Ectodermal cell (in vitro differentiated cells): ENCODE measurements around the gene FRMD5.

Experiments used
- H3K27ac ChIP-seq: 2 replicates; pipeline ENCODE4 v1.7.0; 2013; ENCODE audit warnings: mild to moderate bottlenecking, low read depth, low read length; ENCODE audit not compliant: insufficient read depth, poor library complexity, severe bottlenecking
- H3K27me3 ChIP-seq: 2 replicates; pipeline ENCODE4 v1.7.0; 2013; ENCODE audit warnings: mild to moderate bottlenecking, low read length; ENCODE audit not compliant: insufficient read depth, control insufficient read depth, poor library complexity, severe bottlenecking
- H3K36me3 ChIP-seq: one replicate; pipeline ENCODE4 v1.7.0; 2013; ENCODE audit warnings: low read length; ENCODE audit not compliant: control insufficient read depth, insufficient read depth
- H3K4me1 ChIP-seq: one replicate; pipeline ENCODE4 v1.7.0; 2013; ENCODE audit warnings: low read length; ENCODE audit not compliant: control insufficient read depth, insufficient read depth
- H3K4me3 ChIP-seq: 2 replicates; pipeline ENCODE4 v1.7.0; 2013; ENCODE audit warnings: low read depth, low read length, control low read depth; ENCODE audit not compliant: insufficient read depth
- H3K9me3 ChIP-seq: 2 replicates; pipeline ENCODE4 v1.7.0; 2013; ENCODE audit warnings: mild to moderate bottlenecking, low read length, moderate library complexity; ENCODE audit not compliant: control insufficient read depth
- WGBS, 2 experiments: methylation state at CpG; one replicate each; pipeline ENCODE4 v1.1.7; 2013; ENCODE audit warnings: missing lambda C conversion rate in 2 of 2; 5-methylcytosine and 5-hydroxymethylcytosine counted together

The FRMD5 gene

DNA sequence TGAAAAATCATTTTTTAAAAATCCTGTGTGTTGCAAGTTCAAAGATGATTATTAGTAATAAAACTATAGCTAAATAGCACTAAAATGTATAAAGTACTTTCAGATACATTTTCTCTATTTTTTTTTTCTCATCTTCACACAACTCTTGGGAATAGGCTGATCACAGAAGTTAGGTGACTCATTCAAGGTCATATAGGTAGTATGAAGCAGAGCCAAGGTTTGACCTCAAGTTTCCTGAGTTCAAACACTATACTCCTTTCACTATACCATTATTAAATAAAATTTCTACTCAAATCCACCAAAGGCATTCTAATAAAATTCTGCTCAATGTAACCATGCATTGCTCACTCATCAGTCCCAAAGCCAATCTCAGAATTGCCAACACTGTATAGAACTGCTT, 21.3 kb downstream of the FRMD5 start:
- H3K27me3 ChIP-seq: no peaks in the 10 kb centered on the region
- no peak overlapping the region for H3K4me3 ChIP-seq
- H3K36me3 ChIP-seq: no peaks in the 10 kb centered on the region
- no peaks in the 10 kb centered on the region for H3K9me3 ChIP-seq
- H3K27ac ChIP-seq: no peak overlapping the region
- H3K4me1 ChIP-seq: no peaks in the 10 kb centered on the region

DNA sequence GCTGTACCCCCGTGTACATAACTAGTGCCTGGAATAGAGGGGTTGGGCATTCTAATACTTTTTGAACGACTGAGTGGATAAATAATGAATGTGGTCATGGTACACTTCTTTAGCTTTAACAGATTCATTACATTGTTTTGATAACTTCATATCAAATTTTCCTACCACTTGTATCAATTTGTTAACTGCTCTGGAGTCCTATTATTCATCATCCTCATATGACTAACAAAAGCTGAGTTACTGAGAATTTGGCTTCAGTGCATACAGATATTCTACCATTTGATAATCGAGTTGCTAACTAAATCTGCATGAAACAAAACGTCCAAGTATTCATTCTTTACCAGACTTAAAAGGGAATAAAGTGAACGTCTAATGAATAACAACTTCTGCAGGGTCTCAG, 31.7 kb downstream of the FRMD5 start:
- Histone ChIP-seq H3K4me1 (no peaks in the 10 kb centered on the region), H3K36me3 (no peaks in the 10 kb centered on the region), H3K9me3 (no peaks in the 10 kb centered on the region), H3K27me3 (no peaks in the 10 kb centered on the region), H3K4me3 (no peak overlapping the region), H3K27ac (no peak overlapping the region)
- WGBS, 2 experiments: 84 to 90% methylated on average over 4 to 5 of the region's 5 CpGs

DNA sequence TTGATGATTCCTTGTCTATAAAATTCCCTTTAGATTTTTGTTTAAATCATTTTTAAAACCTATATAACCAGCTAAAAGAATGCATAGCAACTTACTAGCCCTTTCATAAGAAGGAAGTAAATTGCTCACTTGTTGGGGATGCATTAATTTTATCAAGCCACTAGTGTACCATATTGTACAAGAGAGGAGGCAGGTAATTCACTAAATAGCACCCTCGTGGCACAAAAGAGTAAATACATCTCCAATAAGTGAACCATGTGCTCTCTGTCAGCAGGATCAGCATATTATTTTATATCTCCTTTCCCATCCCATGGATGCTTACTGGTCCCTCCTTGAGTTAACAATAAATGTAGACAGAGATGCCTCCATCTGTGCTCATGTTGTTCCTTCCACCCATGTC, 34.3 kb downstream of the FRMD5 start:
- H3K4me3 ChIP-seq: no peak overlapping the region
- no peaks in the 10 kb centered on the region for H3K27me3 ChIP-seq
- no peaks in the 10 kb centered on the region for H3K4me1 ChIP-seq
- WGBS, 2 experiments: 87 to 91% methylated on average over 1 of the region's 1 CpG
- no peaks in the 10 kb centered on the region for H3K9me3 ChIP-seq
- no peaks in the 10 kb centered on the region for H3K36me3 ChIP-seq
- no peak overlapping the region for H3K27ac ChIP-seq

DNA sequence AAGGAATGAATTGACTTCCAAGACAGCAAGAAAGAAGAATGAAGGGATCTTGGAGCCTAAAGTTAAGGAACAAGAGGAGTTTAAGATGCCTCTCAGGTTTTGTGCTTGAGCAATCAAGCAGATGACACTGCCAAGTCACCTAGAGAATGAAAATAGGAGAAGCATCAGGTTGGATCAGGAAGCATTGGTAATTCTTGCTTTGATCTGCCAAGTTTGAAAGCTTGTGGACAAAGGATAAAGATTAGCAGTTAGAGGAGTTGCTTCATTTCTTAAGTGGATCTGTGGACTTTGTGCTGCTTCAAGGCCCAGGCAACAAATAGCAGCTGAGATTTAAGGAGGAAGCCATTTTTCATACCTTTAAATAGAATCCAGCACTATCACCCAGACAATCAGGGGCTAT, 35.6 kb downstream of the FRMD5 start:
- Histone ChIP-seq H3K27ac (no peak overlapping the region), H3K36me3 (no peaks in the 10 kb centered on the region), H3K4me1 (no peaks in the 10 kb centered on the region), H3K9me3 (no peaks in the 10 kb centered on the region), H3K27me3 (no peaks in the 10 kb centered on the region), H3K4me3 (no peak overlapping the region)

DNA sequence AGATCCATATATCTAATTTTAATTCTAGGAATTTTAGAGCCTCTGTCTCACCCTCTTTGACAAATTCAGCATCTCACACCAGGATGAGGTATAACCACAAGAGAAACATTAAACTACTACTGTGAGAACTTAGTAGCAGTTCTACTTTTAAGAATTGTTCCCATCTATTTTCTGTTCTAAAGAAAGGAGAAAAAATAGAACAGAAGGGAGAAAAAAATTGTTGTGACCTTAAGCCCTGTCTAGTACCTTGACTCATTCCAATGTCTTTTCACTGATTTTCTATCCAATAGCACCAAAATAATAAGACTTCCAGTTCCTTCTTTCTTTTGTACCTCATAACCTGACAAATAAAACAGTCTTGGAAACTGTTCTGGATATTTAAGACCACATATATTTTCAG, 37.0 kb downstream of the FRMD5 start:
- Histone ChIP-seq H3K27ac (no peak overlapping the region), H3K36me3 (no peaks in the 10 kb centered on the region), H3K27me3 (no peaks in the 10 kb centered on the region), H3K4me3 (no peak overlapping the region), H3K4me1 (no peaks in the 10 kb centered on the region), H3K9me3 (no peaks in the 10 kb centered on the region)

DNA sequence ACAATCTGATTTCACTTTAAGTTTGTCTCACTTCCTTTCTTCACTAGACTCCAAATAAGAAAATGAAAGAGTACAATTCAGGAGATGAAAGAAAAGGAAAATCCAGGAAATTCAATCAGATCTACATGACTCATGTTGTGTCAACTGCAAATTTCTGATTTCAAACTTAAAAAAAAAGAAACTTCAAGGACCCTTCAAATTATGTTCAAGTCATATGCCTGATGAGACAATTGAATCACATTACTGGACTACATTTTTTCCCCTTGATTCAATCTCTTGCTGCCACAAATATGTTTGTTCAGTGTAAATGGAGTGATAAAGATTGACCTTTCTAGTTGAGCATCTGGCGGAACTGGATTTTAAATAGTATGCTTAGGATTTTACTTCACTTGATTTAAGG, 37.4 kb downstream of the FRMD5 start:
- no peaks in the 10 kb centered on the region for H3K4me1 ChIP-seq
- WGBS, 2 experiments: 100% methylated on average over 1 of the region's 1 CpG; no CpG with 5 or more reads in 1 of the 2 experiments
- H3K4me3 ChIP-seq: no peak overlapping the region
- no peaks in the 10 kb centered on the region for H3K9me3 ChIP-seq
- H3K36me3 ChIP-seq: no peaks in the 10 kb centered on the region
- H3K27me3 ChIP-seq: no peaks in the 10 kb centered on the region
- no peak overlapping the region for H3K27ac ChIP-seq

DNA sequence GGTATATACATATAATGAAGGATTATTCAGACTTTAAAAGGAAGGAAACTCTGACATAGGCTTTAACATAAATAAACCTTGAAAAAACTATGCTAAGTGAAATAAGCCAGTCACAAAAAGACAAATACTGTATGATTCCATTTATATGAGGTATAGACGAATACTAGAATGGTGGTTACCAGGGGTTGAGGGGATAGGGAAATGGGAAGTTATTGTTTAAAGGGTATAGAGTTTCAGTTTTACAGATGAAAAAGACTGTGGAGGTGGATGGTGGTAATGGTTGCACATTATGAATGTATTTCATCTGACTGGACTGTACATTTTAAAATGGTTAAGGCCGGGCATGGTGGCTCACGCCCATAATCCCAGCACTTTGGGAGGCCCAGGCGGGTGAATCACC, 41.7 kb downstream of the FRMD5 start:
- H3K4me3 ChIP-seq: no peak overlapping the region
- H3K9me3 ChIP-seq: no peaks in the 10 kb centered on the region
- no peaks in the 10 kb centered on the region for H3K4me1 ChIP-seq
- no peaks in the 10 kb centered on the region for H3K27me3 ChIP-seq
- no peaks in the 10 kb centered on the region for H3K36me3 ChIP-seq
- H3K27ac ChIP-seq: no peak overlapping the region
- WGBS, 2 experiments: 92 to 93% methylated on average over 4 of the region's 4 CpGs

DNA sequence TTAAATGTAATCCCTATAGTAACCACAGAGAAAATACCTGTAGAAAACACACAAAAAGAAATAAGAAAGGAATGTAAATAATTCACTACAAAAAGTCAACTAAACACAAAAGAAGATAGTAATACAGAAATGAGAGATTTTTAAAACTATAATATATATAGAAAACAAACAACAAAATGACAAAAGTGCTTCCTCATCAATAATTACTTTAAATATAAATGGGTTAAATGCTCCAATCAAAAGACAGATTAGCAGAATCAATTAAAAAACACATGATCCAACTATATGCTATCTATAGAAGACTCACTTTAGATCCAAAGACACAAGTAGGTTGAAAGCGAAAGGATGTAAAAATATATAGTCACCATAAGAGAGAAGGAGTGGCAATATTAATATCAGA, 45.8 kb downstream of the FRMD5 start:
- H3K36me3 ChIP-seq: no peaks in the 10 kb centered on the region
- no peaks in the 10 kb centered on the region for H3K9me3 ChIP-seq
- H3K4me3 ChIP-seq: no peak overlapping the region
- no peaks in the 10 kb centered on the region for H3K27me3 ChIP-seq
- H3K4me1 ChIP-seq: no peaks in the 10 kb centered on the region
- H3K27ac ChIP-seq: no peak overlapping the region
- WGBS, 2 experiments: no CpG with 5 or more reads among the region's 1 CpG

DNA sequence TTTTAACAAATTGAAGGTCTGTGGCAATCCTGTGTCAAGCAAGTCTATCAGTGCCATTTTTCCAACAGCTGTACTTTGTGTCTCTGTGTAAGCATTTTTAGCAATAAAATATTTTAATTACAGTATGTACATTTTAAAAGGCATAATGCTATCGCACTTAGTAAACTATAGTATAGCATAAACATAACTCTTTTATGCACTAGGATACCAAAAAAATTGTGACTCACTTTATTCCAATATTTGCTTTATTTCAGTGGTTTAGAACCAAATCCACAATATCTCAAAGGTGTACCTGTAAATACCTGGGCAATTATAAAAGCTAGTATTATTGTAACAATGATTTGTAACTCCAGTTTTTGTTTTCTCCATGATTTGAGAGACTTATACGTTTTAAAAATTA, 46.5 kb downstream of the FRMD5 start:
- H3K4me1 ChIP-seq: no peaks in the 10 kb centered on the region
- H3K9me3 ChIP-seq: no peaks in the 10 kb centered on the region
- no peaks in the 10 kb centered on the region for H3K36me3 ChIP-seq
- no peak overlapping the region for H3K4me3 ChIP-seq
- no peaks in the 10 kb centered on the region for H3K27me3 ChIP-seq
- WGBS, 2 experiments: 83% methylated on average over 1 of the region's 2 CpGs; no CpG with 5 or more reads in 1 of the 2 experiments
- no peak overlapping the region for H3K27ac ChIP-seq

DNA sequence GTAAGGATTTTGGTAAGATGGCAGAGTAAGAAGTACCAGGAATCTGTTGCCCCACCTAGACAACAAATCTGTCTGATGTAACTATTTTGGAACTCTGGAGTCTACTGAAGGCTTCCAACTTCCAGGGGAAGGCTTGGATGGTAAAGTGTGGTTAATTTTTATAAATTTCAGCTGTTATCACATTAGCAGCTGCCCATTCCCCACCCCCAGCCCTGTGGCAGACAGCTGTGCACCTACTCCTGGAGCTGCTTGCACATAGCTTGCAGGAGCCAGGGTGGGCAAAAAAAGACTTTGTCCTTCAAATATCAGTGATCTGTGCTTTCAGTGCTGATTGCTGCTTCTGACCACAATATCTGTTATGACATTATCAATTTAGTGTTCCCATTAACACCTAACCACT, 47.4 kb downstream of the FRMD5 start:
- H3K4me1 ChIP-seq: no peaks in the 10 kb centered on the region
- H3K9me3 ChIP-seq: no peaks in the 10 kb centered on the region
- H3K36me3 ChIP-seq: no peaks in the 10 kb centered on the region
- no peak overlapping the region for H3K4me3 ChIP-seq
- no peaks in the 10 kb centered on the region for H3K27me3 ChIP-seq
- H3K27ac ChIP-seq: no peak overlapping the region

DNA sequence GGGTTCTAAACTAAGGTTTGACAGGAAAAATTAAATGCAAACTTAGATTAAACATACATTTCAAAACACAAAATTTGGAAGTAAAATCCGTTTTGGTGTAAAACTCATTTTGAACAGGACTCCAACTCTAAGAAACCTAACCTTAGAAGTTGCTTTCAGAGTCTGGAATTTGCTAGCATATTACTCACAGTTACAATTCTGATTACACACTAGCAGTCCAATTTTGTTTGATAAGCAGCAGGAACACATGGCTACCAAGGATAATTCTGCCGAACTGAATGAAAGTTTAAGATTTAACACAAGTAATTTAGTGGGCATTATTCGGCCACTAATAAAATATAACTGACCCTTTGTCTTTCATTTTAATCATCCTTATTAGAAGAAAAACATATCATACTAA, 49.6 kb downstream of the FRMD5 start:
- Histone ChIP-seq H3K27ac (no peak overlapping the region), H3K4me3 (no peak overlapping the region), H3K4me1 (no peaks in the 10 kb centered on the region), H3K9me3 (no peaks in the 10 kb centered on the region), H3K36me3 (no peaks in the 10 kb centered on the region), H3K27me3 (no peaks in the 10 kb centered on the region)
- WGBS, 2 experiments: 92 to 97% methylated on average over 2 to 3 of the region's 3 CpGs
